Activated CD8-positive, alpha-beta memory T cell treated with anti-CD3 and anti-CD28 coated beads, Interleukin-2, amount 50 U/mL, for 1 hour (primary cell): ENCODE data around the gene ADCY1.
"Not testable (repeated sequence)": the region's sequence is repeated elsewhere in the genome, so short reads cannot be mapped to it uniquely, and the experiment has no call there.

ENCODE experiments used
- DNase-seq: peaks from one replicate; pipeline ENCODE4 v3.0.0-alpha.2; 2020; ENCODE audit errors: extremely low read depth

The ADCY1 gene

GRCh38 chr7:45573661-45574415 lies at the start of gene ADCY1:
ADCY1 (plus strand) TSS chr7:45574368; CDS start chr7:45574544, 176 bp downstream.
- DNase-seq: no peak

- DNase-seq: no peak
Observed at GRCh38 chr7:45524445-45524844, 49.7 kb upstream of the ADCY1 start.

GRCh38 chr7:45525057-45525456 lies 49.1 kb upstream of the ADCY1 start:
- DNase-seq: no peak

GRCh38 chr7:45543473-45543872 lies 30.7 kb upstream of the ADCY1 start:
- DNase-seq: no peak

GRCh38 chr7:45545105-45545710 lies 29.0 kb upstream of the ADCY1 start:
- not testable (repeated sequence) for DNase-seq

- DNase-seq: not testable (repeated sequence)
Observed at GRCh38 chr7:45548917-45549316, 25.3 kb upstream of the ADCY1 start.

- DNase-seq: no peak
Observed at GRCh38 chr7:45563401-45563800, 10.8 kb upstream of the ADCY1 start.

GRCh38 chr7:45563941-45564461 lies 10.2 kb upstream of the ADCY1 start:
- DNase-seq: no peak

- no peak for DNase-seq
Observed at GRCh38 chr7:45564485-45564884, 9.7 kb upstream of the ADCY1 start.

GRCh38 chr7:45564886-45565455 lies 9.2 kb upstream of the ADCY1 start:
- DNase-seq: no peak

- no peak for DNase-seq
Observed at GRCh38 chr7:45566386-45566785, 7.8 kb upstream of the ADCY1 start.

GRCh38 chr7:45566961-45567360 lies 7.2 kb upstream of the ADCY1 start:
- no peak for DNase-seq

GRCh38 chr7:45567713-45568112 lies 6.5 kb upstream of the ADCY1 start:
- no peak for DNase-seq

GRCh38 chr7:45568536-45569289 lies 5.5 kb upstream of the ADCY1 start:
- DNase-seq: no peak

GRCh38 chr7:45569290-45569685 lies 4.9 kb upstream of the ADCY1 start:
- no peak for DNase-seq

GRCh38 chr7:45570797-45571196 lies 3.4 kb upstream of the ADCY1 start:
- DNase-seq: no peak

GRCh38 chr7:45573204-45573603 lies 964 bp upstream of the ADCY1 start:
- no peak for DNase-seq

- no peak for DNase-seq
Observed at GRCh38 chr7:45574416-45574668, 174 bp downstream of the ADCY1 start.

GRCh38 chr7:45574669-45575500 lies 717 bp downstream of the ADCY1 start:
- DNase-seq: no peak

GRCh38 chr7:45575501-45576248 lies 1.5 kb downstream of the ADCY1 start:
- no peak for DNase-seq
